GM12872 (cell line): Measurements from ENCODE around the gene TFEC.

Source experiments
- TF ChIP-seq, protein P1 (sequence below): IDR thresholded peaks from 3 replicates; pipeline ENCODE4 v1.5.1; 2011; ENCODE audit warnings: low read depth, mild to moderate bottlenecking, low read length, moderate library complexity; ENCODE audit not compliant: insufficient read depth

The TFEC gene, protein sequence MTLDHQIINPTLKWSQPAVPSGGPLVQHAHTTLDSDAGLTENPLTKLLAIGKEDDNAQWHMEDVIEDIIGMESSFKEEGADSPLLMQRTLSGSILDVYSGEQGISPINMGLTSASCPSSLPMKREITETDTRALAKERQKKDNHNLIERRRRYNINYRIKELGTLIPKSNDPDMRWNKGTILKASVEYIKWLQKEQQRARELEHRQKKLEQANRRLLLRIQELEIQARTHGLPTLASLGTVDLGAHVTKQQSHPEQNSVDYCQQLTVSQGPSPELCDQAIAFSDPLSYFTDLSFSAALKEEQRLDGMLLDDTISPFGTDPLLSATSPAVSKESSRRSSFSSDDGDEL

GRCh38 chr7:116030651-116031276 is at the start of gene TFEC:
Gene TFEC (minus strand): TSS chr7:116030763. CDS start chr7:115984441, 46,322 bp downstream.
- TF ChIP-seq, protein P1, sequence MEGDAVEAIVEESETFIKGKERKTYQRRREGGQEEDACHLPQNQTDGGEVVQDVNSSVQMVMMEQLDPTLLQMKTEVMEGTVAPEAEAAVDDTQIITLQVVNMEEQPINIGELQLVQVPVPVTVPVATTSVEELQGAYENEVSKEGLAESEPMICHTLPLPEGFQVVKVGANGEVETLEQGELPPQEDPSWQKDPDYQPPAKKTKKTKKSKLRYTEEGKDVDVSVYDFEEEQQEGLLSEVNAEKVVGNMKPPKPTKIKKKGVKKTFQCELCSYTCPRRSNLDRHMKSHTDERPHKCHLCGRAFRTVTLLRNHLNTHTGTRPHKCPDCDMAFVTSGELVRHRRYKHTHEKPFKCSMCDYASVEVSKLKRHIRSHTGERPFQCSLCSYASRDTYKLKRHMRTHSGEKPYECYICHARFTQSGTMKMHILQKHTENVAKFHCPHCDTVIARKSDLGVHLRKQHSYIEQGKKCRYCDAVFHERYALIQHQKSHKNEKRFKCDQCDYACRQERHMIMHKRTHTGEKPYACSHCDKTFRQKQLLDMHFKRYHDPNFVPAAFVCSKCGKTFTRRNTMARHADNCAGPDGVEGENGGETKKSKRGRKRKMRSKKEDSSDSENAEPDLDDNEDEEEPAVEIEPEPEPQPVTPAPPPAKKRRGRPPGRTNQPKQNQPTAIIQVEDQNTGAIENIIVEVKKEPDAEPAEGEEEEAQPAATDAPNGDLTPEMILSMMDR = no peak

- TF ChIP-seq, protein P1 = no peak
Measured at GRCh38 chr7:116075351-116076145, 45.0 kb upstream of the TFEC start.

DNA sequence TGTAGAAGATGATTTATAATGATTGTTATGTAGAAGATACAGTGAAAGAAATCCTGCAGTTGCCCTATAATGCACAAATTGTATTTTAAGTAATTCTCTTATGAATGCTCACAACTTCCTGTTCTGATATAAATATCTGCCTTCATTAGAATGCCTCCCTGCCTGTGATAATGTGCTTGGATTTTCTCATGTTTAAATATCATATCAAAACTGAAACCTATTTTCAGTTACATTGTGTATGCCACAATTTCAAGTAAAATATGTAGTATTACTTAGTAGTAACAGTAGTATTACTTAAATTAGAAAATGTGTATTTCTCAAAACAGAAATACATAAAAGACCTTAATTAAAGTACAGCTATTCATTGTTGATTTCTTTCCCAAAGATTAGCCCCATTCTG is 41.1 kb upstream of the TFEC start:
- TF ChIP-seq, protein P1 = no peak

DNA sequence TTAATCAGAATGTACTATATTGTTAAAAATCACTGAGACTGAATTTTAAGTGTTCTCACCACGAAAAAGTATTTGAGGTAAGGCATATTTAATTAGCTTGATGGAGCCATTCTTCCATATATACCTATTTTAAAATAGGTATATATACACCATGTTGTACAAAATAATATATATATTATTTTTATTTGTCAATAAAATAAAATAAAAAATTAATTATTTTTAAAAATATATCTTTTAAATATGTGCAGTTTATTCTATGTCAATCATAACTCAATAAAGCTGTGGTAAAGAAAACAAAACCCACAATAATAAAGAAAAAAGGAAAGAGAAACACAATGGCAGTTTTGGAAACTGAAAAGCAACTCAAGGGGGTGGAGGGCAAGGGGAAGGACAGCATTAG is 33.6 kb upstream of the TFEC start:
- TF ChIP-seq, protein P1 = no peak

DNA sequence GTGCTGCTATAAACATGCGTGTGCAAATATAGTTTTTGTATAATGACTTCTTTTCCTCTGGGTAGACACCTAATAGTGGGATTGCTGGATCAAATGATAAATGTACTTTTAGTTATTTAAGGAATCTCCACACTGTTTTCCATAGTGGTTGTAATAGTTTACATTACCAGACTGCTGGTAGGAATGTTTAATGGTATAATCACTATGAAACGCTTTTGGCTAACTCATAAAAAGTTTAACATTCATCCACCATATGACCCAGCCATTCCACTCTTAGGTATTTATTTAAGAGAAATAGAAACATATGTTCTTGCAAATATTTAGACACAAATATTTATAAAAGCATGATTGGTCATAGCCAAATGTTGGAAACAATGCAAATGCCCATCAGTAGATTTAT is 32.1 kb upstream of the TFEC start:
- TF ChIP-seq, protein P1 = no peak

GRCh38 chr7:116052006-116052405 is 21.4 kb upstream of the TFEC start:
- TF ChIP-seq, protein P1 = no peak

DNA sequence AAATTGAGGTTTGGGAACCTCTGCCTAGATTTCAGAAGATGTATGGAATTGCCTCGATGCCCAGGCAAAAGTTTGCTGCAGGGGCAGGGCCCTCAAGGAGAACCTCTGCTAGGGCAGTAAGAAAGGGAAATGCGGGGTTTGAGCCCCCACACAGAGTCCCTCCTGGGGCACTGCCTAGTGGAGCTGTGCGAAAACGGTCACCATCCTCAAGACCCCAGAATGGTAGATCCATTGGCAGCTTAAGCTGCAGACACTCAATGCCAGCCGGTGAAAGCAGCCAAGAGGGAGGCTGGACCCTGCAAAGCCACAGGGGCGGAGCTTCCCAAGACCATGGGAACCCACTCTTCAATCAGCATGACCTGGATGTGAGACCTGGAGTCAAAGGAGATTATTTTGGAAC is 15.0 kb upstream of the TFEC start:
- TF ChIP-seq, protein P1 = no peak
